Vagina (tissue), 2 donors: ENCODE results near the gene HGF. TPM values are rescaled to one million over a fixed set of nuclear protein-coding genes. Genes with fewer than 3 reads are reported as not detected.

Source experiments
- DNase-seq, 2 donors: peaks; one replicate each; pipeline ENCODE4 v3.0.0-alpha.2; 2017; ENCODE audit errors: extremely low spot score in 2 of 2
- H3K27ac ChIP-seq: fragments of 200-600 bp; sonication (generic); one replicate; pipeline ENCODE4 v1.5.1; 2019
- H3K27me3 ChIP-seq: fragments of 200-600 bp; sonication (generic); one replicate; pipeline ENCODE4 v1.5.1; 2019
- H3K36me3 ChIP-seq, 2 donors: fragments of 200-600 bp; sonication (generic); one replicate each; pipeline ENCODE4 v1.5.1; 2017 to 2019
- H3K4me1 ChIP-seq: fragments of 200-600 bp; sonication (generic); one replicate; pipeline ENCODE4 v1.5.1; 2019
- H3K4me3 ChIP-seq, 2 donors: fragments of 200-600 bp; sonication (generic); 1 replicate in 1 of 2; 2 replicates in 1 of 2; pipeline ENCODE4 v1.5.1; 2016 to 2019
- H3K9me3 ChIP-seq: fragments of 200-600 bp; sonication (generic); one replicate; pipeline ENCODE4 v1.5.1; 2019
- CTCF ChIP-seq, 3 experiments: fragments of 450-650 bp in 2 of 3; fragments of 200-600 bp in 1 of 3; sonication (generic) in 1 of 3; IDR thresholded peaks; one replicate each; pipeline ENCODE4 v1.5.1; 2017 to 2019; ENCODE audit warnings: antibody characterized with exemption in 3 of 3, mild to moderate bottlenecking in 2 of 3, moderate library complexity in 2 of 3
- POLR2A ChIP-seq, 2 donors: fragments of 450-650 bp; IDR thresholded peaks; one replicate each; pipeline ENCODE4 v1.6.1; 2017; ENCODE audit warnings: antibody characterized with exemption in 2 of 2, mild to moderate bottlenecking in 2 of 2, moderate library complexity in 2 of 2
- POLR2AphosphoS5 ChIP-seq, 2 donors: sonication (generic); formaldehyde crosslinking; IDR thresholded peaks; one replicate each; pipeline ENCODE4 v1.9.0; 2017; ENCODE audit warnings: antibody characterized with exemption in 2 of 2, mild to moderate bottlenecking in 2 of 2, low read depth in 1 of 2; ENCODE audit not compliant: insufficient read depth in 1 of 2
- intact Hi-C: fragments of 100-400 bp; cut with DNase I; formaldehyde crosslinking; loops from one replicate; pipeline ENCODE4 v1.15.1; 2023
- total RNA-seq: library from RNA; depleted of rRNA; stranded (reverse); fragments of >200 nt; gene quantifications from one replicate; pipeline ENCODE4 v1.2.3, GENCODE V29; 2016

Gene HGF
- total RNA-seq, 1 donor from 2014 or later = 15.0 TPM

DNA sequence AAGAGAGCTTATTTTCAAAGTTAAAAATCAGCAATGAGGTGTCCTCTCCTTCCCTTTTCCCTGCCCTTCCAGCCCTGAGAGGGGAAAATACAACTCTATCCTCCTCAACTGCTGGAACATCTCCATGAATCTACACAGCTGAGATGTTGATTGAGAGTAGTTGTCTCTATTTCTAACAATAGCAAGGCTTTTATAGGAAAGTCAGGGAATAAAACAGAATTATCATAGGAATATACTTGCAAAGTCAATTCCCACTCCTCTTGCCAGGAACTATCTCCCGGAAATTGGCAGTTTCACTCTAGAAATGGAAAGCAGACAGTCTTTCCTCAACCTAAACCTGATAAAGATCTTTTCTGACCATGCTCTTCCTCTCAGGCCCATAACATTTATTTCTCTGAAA is 8.8 kb downstream of the HGF start:
- peaks cover 0 to under 1% of the 10 kb centered on the region in 2 donors for H3K36me3 ChIP-seq
- no peak for TF ChIP-seq POLR2AphosphoS5 (IDR thresholded peaks at IDR 0.05; ENCODE audit: insufficient read depth in 1 of 2, low read depth in 1 of 2)
- TF ChIP-seq CTCF (IDR thresholded peaks at IDR 0.05) = no peak
- no peak overlapping the region for H3K4me3 ChIP-seq
- no peak for DNase-seq
- H3K9me3 ChIP-seq = no peaks in the 10 kb centered on the region
- H3K27ac ChIP-seq = no peak overlapping the region
- intact Hi-C loops = no loop called here
- peaks cover 15% of the 10 kb centered on the region for H3K4me1 ChIP-seq
- no peaks in the 10 kb centered on the region for H3K27me3 ChIP-seq

- TF ChIP-seq POLR2AphosphoS5 (IDR thresholded peaks at IDR 0.05; ENCODE audit: insufficient read depth in 1 of 2, low read depth in 1 of 2) (no peak), POLR2A (IDR thresholded peaks at IDR 0.05) (no peak), CTCF (IDR thresholded peaks at IDR 0.05) (no peak)
- intact Hi-C loops = no loop called here
Observed at GRCh38 chr7:81754918-81755696, 14.7 kb downstream of the HGF start.

DNA sequence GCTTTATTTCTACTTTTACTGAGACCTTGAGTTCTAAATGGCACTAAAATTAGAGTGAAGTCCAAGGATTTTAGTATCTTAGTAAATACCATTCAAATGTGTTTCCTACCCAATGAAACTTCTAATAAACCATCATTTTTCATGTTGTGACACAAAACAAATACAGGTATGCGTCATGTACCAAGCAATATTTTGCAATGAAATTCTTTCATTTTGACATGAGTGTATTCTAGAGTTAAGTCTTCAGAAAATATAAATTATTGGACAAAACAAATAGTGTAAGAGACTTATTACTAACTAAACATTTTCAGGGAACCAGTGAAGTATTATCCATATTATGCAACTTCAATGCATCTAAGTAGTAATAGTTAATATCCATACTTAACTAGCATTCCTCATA is 16.5 kb downstream of the HGF start:
- peaks cover 0 to 11% of the 10 kb centered on the region in 2 donors for H3K36me3 ChIP-seq
- no peaks in the 10 kb centered on the region for H3K9me3 ChIP-seq
- no peaks in the 10 kb centered on the region for H3K4me1 ChIP-seq
- intact Hi-C loops = no loop called here
- no peak overlapping the region for H3K27ac ChIP-seq
- no peak for DNase-seq
- no peaks in the 10 kb centered on the region for H3K27me3 ChIP-seq
- no peak for TF ChIP-seq POLR2AphosphoS5 (IDR thresholded peaks at IDR 0.05; ENCODE audit: insufficient read depth in 1 of 2, low read depth in 1 of 2)
- TF ChIP-seq POLR2A (IDR thresholded peaks at IDR 0.05) = no peak
- no peak for TF ChIP-seq CTCF (IDR thresholded peaks at IDR 0.05)
- no peak overlapping the region for H3K4me3 ChIP-seq

More at GRCh38 chr7:81754918-81755696, 14.7 kb downstream of the HGF start:
- H3K27me3 ChIP-seq = no peaks in the 10 kb centered on the region
- H3K4me3 ChIP-seq = no peak overlapping the region
- H3K4me1 ChIP-seq = no peaks in the 10 kb centered on the region
- no peak overlapping the region for H3K27ac ChIP-seq
- DNase-seq = no peak
- H3K36me3 ChIP-seq = peaks cover 0 to 11% of the 10 kb centered on the region in 2 donors
- H3K9me3 ChIP-seq = no peaks in the 10 kb centered on the region

GRCh38 chr7:81752318-81752714 is 17.5 kb downstream of the HGF start:
- intact Hi-C loops = no loop called here
- TF ChIP-seq POLR2AphosphoS5 (IDR thresholded peaks at IDR 0.05; ENCODE audit: insufficient read depth in 1 of 2, low read depth in 1 of 2) (no peak), CTCF (IDR thresholded peaks at IDR 0.05) (no peak), POLR2A (IDR thresholded peaks at IDR 0.05) (no peak)
- Histone ChIP-seq H3K4me1 (no peaks in the 10 kb centered on the region), H3K9me3 (no peaks in the 10 kb centered on the region), H3K36me3 (peaks cover 0 to 11% of the 10 kb centered on the region in 2 donors), H3K4me3 (no peak overlapping the region), H3K27me3 (no peaks in the 10 kb centered on the region), H3K27ac (no peak overlapping the region)
- no peak for DNase-seq

DNA sequence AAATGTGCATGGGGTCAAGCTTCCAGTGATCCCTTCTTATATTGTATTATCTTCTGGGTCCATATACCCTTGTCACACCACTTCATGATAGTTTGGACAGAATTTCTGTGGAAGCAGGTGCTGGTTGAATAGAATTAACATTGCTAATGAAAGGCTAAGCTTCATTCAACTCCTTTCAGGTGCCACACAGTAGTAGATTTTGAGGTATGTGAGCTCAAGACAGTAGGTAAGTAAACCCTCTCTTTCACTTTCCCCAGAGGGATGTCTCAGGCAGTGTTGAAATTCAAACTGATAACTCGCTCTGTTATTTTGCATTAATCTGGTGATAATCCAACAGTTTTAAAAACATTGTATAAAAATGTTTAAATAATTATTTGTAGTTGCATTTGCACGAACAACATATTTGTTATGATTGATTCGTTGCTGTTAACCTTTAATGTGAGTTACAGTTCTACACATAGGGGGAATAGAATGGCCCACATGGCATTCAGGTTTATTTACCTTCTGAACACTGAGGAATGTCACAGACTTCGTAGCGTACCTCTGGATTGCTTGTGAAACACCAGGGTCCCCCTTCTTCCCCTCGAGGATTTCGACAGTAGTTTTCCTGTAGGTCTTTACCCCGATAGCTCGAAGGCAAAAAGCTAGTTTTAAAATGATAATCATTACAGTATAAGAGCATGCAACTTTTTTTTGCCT is 18.1 kb downstream of the HGF start:
- Histone ChIP-seq H3K9me3 (no peaks in the 10 kb centered on the region), H3K36me3 (peaks cover 0 to 11% of the 10 kb centered on the region in 2 donors), H3K4me3 (no peak overlapping the region), H3K4me1 (no peaks in the 10 kb centered on the region), H3K27me3 (no peaks in the 10 kb centered on the region), H3K27ac (no peak overlapping the region)
- TF ChIP-seq CTCF (IDR thresholded peaks at IDR 0.05) = no peak
- no peak for TF ChIP-seq POLR2AphosphoS5 (IDR thresholded peaks at IDR 0.05; ENCODE audit: insufficient read depth in 1 of 2, low read depth in 1 of 2)
- no peak for TF ChIP-seq POLR2A (IDR thresholded peaks at IDR 0.05)
- intact Hi-C loops = no loop called here
- no peak for DNase-seq
